HuH-7 (cell line): ENCODE data around the gene THBS1.

ENCODE experiments used
- DNase-seq: peaks from one replicate; pipeline ENCODE4 v3.0.0; 2011; ENCODE audit warnings: low spot score

Gene THBS1

GRCh38 chr15:39589193-39589814 lies 8.4 kb downstream of the THBS1 start:
- DNase-seq, result no peak

- DNase-seq, result no peak
These were observed 9.2 kb downstream of the THBS1 start for GRCh38 chr15:39589815-39590644.

- no peak for DNase-seq
These were observed 10.4 kb downstream of the THBS1 start for GRCh38 chr15:39591141-39591895.

GRCh38 chr15:39591896-39592315 lies 11.0 kb downstream of the THBS1 start:
- DNase-seq, result no peak

GRCh38 chr15:39592500-39592899 lies 11.6 kb downstream of the THBS1 start:
- DNase-seq, result no peak

GRCh38 chr15:39593071-39593655 lies 12.3 kb downstream of the THBS1 start:
- no peak for DNase-seq

- DNase-seq, result no peak
These were observed 13.0 kb downstream of the THBS1 start for GRCh38 chr15:39593656-39594445.

- DNase-seq, result no peak
These were observed 13.8 kb downstream of the THBS1 start for GRCh38 chr15:39594446-39595337.

- DNase-seq, result no peak
These were observed 14.7 kb downstream of the THBS1 start for GRCh38 chr15:39595338-39596221.

GRCh38 chr15:39596358-39597051 lies 15.6 kb downstream of the THBS1 start:
- DNase-seq, result no peak

- no peak for DNase-seq
These were observed 16.5 kb downstream of the THBS1 start for GRCh38 chr15:39597336-39597735.

GRCh38 chr15:39597751-39598185 lies 16.9 kb downstream of the THBS1 start:
- DNase-seq, result no peak

GRCh38 chr15:39598186-39598850 lies 17.4 kb downstream of the THBS1 start:
- DNase-seq, result no peak

- no peak for DNase-seq
These were observed 18.3 kb downstream of the THBS1 start for GRCh38 chr15:39598958-39599845.

GRCh38 chr15:39599871-39600270 lies 19.0 kb downstream of the THBS1 start:
- DNase-seq, result no peak

GRCh38 chr15:39602143-39602542 lies 21.3 kb downstream of the THBS1 start:
- DNase-seq, result no peak

- DNase-seq, result no peak
These were observed 24.3 kb downstream of the THBS1 start for GRCh38 chr15:39605146-39605545.
